Natural killer cell treated with Interleukin-12 subunit alpha and Interleukin-12 subunit beta and Interleukin-15 and Interleukin-18, amount 100 ng/mL, for 72 hours (primary cell): ENCODE results near the gene FOXN4. TPM values are rescaled to one million over a fixed set of nuclear protein-coding genes. Genes with fewer than 3 reads are reported as not detected.

ENCODE experiments used
- ATAC-seq, 2 donors: fragments of 150-1000 bp; cut with Tn5 transposase in 1 of 2; sonication (Bioruptor Pico), chemical (Tn5 transposase) in 1 of 2; 2 replicates each; pipeline ENCODE4 v1.10.0; 2021
- DNase-seq: peaks from one replicate; pipeline ENCODE4 v3.0.0; 2022; ENCODE audit warnings: low spot score
- H3K27ac Mint-ChIP-seq, 2 donors: 1 replicate in 1 of 2; 2 replicates in 1 of 2; pipeline ENCODE4 v1.8.0; 2022; ENCODE audit warnings: mixed read lengths in 2 of 2, mild to moderate bottlenecking in 1 of 2, moderate library complexity in 1 of 2
- H3K27me3 Mint-ChIP-seq, 2 donors: 1 replicate in 1 of 2; 2 replicates in 1 of 2; pipeline ENCODE4 v1.8.0; 2022; ENCODE audit warnings: mixed read lengths in 2 of 2
- H3K36me3 Mint-ChIP-seq: one replicate; pipeline ENCODE4 v1.8.0; 2022; ENCODE audit warnings: mixed read lengths
- H3K4me1 Mint-ChIP-seq, 2 donors: 1 replicate in 1 of 2; 2 replicates in 1 of 2; pipeline ENCODE4 v1.8.0; 2022; ENCODE audit warnings: low read depth in 2 of 2, mixed read lengths in 2 of 2, mild to moderate bottlenecking in 1 of 2
- H3K4me3 Mint-ChIP-seq: one replicate; pipeline ENCODE4 v1.8.0; 2022; ENCODE audit warnings: mixed read lengths
- H3K9me3 Mint-ChIP-seq: 2 replicates; pipeline ENCODE4 v1.8.0; 2022; ENCODE audit warnings: mixed read lengths
- total RNA-seq, 2 donors: library from RNA; stranded (reverse); gene quantifications; one replicate each; pipeline ENCODE4 v1.2.3, GENCODE V29; 2022

FOXN4 gene
- total RNA-seq, 2 donors from 2014 or later = not detected

DNA sequence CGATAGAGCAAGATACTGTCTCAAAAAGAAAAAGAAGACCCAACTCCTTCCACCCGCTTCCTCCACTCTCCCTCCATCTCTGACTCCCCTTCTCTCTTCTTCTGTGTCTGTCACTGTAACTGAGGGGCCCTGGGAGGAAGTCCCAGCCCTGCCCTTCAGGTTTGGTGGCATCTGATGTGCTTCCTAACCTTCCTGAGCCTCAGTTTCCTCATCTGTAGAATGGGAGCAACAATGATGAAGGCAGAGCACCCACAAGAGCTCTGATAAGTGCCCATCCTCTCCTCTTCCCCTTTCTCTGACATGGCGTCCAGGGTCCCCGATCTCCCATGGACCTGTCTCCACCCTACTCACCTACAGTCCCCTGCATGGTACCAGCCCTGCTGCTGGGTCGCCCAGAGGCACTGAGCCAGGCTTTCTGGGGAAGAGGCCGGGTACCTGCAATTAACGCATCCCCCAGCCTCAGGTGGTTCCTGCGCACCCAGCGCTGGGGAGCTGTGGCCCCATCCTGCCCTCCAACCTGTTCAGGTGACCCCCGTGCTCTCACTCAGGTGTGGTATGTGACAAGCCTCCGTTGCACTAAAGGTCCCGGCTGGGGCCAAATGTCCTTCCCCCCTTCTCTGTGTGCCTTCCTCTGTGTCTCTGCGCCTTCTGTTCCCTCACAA, 13.2 kb downstream of the FOXN4 start:
- H3K4me3 Mint-ChIP-seq = no peak overlapping the region
- ATAC-seq (no peak), DNase-seq (no peak)
- H3K36me3 Mint-ChIP-seq = no peaks in the 10 kb centered on the region
- H3K27ac Mint-ChIP-seq = no peak overlapping the region
- no peaks in the 10 kb centered on the region for H3K4me1 Mint-ChIP-seq
- no peaks in the 10 kb centered on the region for H3K9me3 Mint-ChIP-seq
- peaks cover 8 to 12% of the 10 kb centered on the region in 2 donors for H3K27me3 Mint-ChIP-seq

DNA sequence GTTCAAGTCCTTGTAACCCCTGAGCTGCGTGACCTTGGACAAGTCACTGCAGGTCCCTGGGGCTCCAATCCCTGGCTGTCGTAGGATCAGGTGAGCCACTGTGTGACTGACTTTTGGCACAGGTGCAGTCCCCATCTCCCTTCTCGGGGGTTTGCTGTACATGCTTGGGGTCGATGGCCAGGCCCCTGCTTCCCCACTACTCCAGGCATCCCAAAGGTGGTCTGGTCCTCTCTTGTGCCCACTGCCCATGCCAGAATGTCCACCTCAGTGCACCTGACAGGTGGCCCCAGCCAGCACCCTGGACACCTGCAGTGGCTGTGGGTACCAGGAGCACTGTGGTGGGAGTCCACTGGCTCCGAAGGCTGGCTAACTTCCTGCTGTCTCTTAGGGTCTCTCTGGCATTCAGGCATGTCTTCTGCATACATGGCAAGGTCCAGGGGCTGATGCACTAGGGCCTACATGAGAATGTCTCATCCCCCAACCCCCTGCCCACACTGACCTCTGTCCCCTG, 14.7 kb downstream of the FOXN4 start:
- ATAC-seq = no peak
- Mint-ChIP-seq H3K27me3 (peaks cover 17 to 18% of the 10 kb centered on the region in 2 donors), H3K4me3 (no peak overlapping the region), H3K36me3 (no peaks in the 10 kb centered on the region), H3K4me1 (no peaks in the 10 kb centered on the region), H3K9me3 (no peaks in the 10 kb centered on the region), H3K27ac (no peak overlapping the region)
- DNase-seq = no peak

DNA sequence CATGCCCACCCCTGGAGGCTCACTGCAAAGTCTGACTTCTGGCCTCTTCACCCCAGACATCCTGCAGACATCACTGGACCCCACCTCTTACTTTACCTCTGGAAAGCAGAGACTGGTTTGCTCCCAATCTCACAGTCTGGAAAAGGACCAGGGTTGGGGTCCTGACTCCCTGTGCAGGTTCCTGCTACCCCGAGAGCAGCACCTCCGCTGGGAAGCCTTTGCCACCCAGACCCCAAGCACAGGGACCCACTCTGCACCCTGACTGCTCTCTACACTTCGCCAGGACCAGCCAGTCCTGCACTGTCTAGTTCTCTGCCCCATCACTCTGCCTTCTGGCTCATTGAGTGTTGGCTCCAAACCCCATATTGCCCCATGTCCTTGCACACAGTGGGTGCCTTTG, 16.0 kb downstream of the FOXN4 start:
- Mint-ChIP-seq H3K27ac (no peak overlapping the region), H3K27me3 (peaks cover 21 to 23% of the 10 kb centered on the region in 2 donors), H3K9me3 (no peaks in the 10 kb centered on the region), H3K36me3 (no peaks in the 10 kb centered on the region), H3K4me3 (no peak overlapping the region), H3K4me1 (no peaks in the 10 kb centered on the region)
- DNase-seq (no peak), ATAC-seq (no peak)

DNA sequence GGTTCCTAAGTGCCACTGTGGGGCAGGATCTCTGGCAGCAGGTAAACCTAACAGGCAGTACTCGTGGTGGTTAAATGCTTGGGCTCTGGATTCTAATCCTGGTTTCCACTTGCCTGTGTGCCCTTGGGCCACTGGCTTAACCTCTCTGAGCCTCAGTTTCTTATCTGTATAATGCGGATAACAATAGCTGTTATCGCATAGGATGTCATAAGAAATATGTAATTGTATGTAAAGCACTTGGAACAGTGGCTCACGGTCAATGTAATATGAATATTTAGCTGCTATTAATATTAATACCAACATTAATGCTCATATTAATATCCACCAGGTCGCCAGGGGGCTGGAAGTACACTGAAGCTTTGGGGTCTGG, 16.8 kb downstream of the FOXN4 start:
- DNase-seq (peak; percentile 38), ATAC-seq (no peak)
- Mint-ChIP-seq H3K27me3 (peaks cover 21 to 23% of the 10 kb centered on the region in 2 donors), H3K36me3 (no peaks in the 10 kb centered on the region), H3K4me1 (no peaks in the 10 kb centered on the region), H3K4me3 (no peak overlapping the region), H3K27ac (no peak overlapping the region), H3K9me3 (no peaks in the 10 kb centered on the region)

DNA sequence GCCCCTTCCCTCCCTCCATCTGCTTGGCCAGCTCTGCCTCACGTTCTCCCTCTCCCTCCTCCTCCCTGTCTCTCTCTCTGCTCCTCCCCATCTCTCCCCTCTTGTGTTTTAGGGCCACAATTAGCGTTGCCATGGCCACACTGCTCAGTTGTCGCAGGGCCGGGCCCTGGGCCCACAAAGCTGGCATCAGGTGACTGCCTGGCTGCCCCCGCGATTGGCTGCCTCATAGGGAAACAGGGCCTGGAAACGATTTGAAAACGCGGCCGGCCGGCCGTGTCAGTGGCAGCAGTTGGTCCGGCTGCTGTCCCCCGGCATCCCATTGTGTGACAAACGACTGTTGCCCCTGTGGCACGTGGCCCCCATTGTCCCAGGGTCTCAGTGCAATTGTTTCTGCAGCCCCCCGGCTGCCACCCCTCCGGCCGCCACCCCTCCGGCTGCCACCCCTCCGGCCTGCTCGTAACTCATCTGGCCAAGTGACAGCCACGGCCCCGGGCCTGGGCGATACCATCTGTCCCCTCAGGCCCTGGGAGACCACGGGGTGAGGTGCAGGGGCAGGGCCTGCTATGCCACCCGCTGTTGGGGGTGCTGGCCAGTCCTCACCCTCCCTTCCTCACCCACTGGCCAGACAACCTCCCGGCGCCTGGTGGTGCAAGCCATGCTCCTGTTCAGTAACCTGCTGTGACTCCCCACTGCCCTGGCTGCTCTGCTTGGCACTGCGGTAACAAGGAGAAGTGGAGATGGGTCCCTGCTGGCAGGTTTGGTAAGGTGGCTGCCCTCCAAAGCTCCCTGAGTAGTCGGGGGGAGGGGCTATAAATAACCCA, 17.4 kb downstream of the FOXN4 start:
- Mint-ChIP-seq H3K36me3 (no peaks in the 10 kb centered on the region), H3K27me3 (peaks cover 21 to 23% of the 10 kb centered on the region in 2 donors), H3K27ac (no peak overlapping the region), H3K4me1 (no peaks in the 10 kb centered on the region), H3K9me3 (no peaks in the 10 kb centered on the region), H3K4me3 (no peak overlapping the region)
- DNase-seq (peak; percentile 42), ATAC-seq (no peak)

DNA sequence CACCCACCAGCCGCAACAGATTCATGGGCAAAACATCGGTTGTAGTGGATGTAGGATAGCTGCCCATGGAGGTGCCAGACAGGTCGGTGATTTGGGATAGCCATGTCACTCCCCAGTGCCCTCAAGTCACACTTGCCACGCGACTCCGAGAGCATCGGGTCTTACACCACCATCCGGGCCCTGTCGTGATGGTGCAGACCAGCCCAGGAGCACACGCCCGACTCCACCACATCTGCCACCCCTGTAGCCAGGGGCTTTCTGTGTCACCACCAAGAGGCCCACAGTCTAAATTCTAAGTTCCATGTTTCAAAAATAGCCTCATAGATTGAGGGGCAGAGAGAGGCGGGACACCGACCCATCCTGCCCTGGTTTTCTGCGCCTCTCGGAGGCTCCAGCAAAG, 18.0 kb downstream of the FOXN4 start:
- H3K4me1 Mint-ChIP-seq = no peaks in the 10 kb centered on the region
- H3K4me3 Mint-ChIP-seq = no peak overlapping the region
- no peak overlapping the region for H3K27ac Mint-ChIP-seq
- H3K9me3 Mint-ChIP-seq = no peaks in the 10 kb centered on the region
- peak in 1 of 2 donors; percentile 18 for ATAC-seq
- peaks cover 18 to 20% of the 10 kb centered on the region in 2 donors for H3K27me3 Mint-ChIP-seq
- DNase-seq = peak; percentile 3
- no peaks in the 10 kb centered on the region for H3K36me3 Mint-ChIP-seq

DNA sequence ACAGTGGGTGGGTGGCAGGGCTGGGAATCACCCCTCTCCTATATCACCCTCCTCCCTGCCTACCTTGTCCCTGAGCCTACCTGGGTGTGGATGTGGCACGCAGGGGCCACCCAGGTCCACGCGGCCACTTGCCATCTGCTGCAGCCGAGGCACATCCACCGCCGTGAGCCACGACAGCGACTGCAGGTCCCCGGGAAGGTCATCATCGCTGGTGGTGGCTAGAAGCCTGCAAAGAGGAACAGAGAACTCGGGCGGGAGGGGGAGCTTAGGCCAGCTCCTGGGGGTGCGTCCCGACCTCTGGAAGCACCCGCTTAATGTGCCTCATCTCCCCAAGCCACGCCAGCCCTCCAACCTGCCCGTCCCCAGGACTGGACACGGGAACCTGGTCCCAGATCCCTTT, 19.0 kb downstream of the FOXN4 start:
- peaks cover 13 to 20% of the 10 kb centered on the region in 2 donors for H3K27me3 Mint-ChIP-seq
- no peaks in the 10 kb centered on the region for H3K9me3 Mint-ChIP-seq
- no peaks in the 10 kb centered on the region for H3K4me1 Mint-ChIP-seq
- no peaks in the 10 kb centered on the region for H3K36me3 Mint-ChIP-seq
- no peak for ATAC-seq
- H3K27ac Mint-ChIP-seq = no peak overlapping the region
- H3K4me3 Mint-ChIP-seq = no peak overlapping the region
- peak; percentile 37 for DNase-seq

DNA sequence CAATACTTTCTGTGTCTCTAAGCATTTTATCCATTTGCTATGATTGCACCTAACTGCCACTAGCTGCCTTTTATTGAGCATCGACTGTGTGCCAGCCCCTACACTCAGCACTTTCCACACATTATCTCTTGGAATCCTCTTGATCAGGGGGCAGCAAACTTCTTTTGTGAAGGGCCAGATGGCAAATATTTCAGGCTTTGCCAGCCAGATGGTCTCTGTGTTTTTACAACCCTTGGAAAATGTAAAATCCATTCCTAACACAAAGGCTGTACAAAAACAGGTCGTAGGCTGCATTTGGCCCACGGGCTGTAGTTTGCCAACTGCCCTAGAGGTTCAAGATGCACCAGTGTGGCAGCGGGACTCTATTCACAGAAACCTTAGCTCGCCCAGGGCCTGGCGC, 19.5 kb downstream of the FOXN4 start:
- Mint-ChIP-seq H3K36me3 (no peaks in the 10 kb centered on the region), H3K4me1 (no peaks in the 10 kb centered on the region), H3K4me3 (no peak overlapping the region), H3K9me3 (no peaks in the 10 kb centered on the region), H3K27ac (no peak overlapping the region), H3K27me3 (peaks cover 13 to 19% of the 10 kb centered on the region in 2 donors)
- ATAC-seq (no peak), DNase-seq (no peak)

DNA sequence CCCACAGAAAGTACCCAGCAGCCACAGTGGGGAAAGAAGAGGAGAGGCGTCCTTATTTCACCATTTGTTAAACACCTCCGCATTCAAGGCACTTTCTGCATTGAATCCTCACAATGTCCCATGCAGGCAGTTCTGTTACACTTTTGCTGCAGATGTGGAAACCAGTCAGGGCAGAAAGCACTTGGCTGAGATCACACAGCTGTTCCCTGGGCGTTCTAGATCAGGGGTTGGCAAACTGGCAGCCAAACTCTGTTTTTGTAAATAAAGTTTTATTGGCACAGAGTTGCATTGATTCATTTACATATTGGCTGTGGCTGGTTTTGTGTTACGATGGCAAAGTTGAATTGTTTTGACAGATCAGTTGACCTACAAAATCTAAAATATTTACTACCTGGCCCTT, 20.1 kb downstream of the FOXN4 start:
- Mint-ChIP-seq H3K4me1 (no peaks in the 10 kb centered on the region), H3K4me3 (no peak overlapping the region), H3K27me3 (peaks cover 13 to 17% of the 10 kb centered on the region in 2 donors), H3K9me3 (no peaks in the 10 kb centered on the region), H3K36me3 (no peaks in the 10 kb centered on the region), H3K27ac (no peak overlapping the region)
- DNase-seq (peak; percentile 34), ATAC-seq (no peak)

DNA sequence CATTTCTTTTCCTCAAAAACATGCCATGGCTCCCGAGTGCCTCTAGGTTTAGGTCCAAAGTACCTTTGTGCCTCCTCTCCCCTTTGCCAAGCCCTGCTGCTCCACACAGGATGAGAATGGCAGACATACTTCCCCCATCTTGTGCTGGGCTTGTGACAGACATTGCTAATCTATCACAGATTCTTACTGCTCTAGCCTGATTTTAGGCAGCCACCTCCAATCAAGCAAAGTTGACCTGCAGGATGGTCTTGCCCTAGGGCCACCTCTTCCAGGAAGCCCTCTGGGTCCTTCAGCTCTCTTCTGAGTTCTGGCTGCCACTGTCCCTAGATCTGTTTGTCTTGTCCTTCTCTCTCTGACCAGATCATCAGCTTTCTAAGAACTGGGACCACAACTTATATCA, 20.5 kb downstream of the FOXN4 start:
- Mint-ChIP-seq H3K4me3 (no peak overlapping the region), H3K4me1 (no peaks in the 10 kb centered on the region), H3K27me3 (peaks cover 13 to 17% of the 10 kb centered on the region in 2 donors), H3K36me3 (no peaks in the 10 kb centered on the region), H3K27ac (no peak overlapping the region), H3K9me3 (no peaks in the 10 kb centered on the region)
- peak; percentile 16 for DNase-seq
- no peak for ATAC-seq

DNA sequence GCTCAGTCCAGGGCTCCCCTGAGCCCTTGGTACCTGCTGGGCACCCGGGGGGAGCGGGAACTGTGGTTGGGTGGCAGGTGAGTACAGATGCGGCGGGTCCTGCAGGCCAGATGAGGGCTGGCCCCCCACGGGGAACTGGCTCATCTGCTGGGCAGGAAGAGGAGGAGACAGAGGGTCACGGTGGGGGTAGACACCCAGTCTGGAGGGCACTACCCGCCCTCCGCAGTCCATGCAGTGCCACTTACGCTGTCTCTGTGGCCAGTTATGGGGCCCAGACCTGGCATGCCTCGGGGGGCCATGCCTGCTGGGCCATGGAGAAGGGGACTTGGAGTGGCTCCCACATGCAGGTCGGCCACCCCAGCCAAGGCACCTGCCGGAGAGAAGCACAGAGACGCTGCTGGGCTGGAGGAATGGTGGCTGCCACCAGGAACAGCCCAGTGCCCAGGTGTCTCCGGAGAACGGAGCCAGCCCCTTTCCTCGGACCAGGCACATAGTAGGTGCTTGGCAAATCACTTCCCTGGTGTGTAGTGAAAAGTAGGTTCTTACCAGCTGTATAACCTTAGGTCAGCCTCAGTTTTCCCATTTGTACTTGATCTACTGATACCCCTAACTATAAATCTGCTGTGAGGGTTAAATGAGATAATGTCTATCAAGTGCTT, 21.1 kb downstream of the FOXN4 start:
- no peaks in the 10 kb centered on the region for H3K36me3 Mint-ChIP-seq
- H3K9me3 Mint-ChIP-seq = no peaks in the 10 kb centered on the region
- H3K27ac Mint-ChIP-seq = no peak overlapping the region
- DNase-seq (peak; percentile 54), ATAC-seq (no peak)
- H3K4me1 Mint-ChIP-seq = no peaks in the 10 kb centered on the region
- no peak overlapping the region for H3K4me3 Mint-ChIP-seq
- peaks cover 13 to 14% of the 10 kb centered on the region in 2 donors for H3K27me3 Mint-ChIP-seq

DNA sequence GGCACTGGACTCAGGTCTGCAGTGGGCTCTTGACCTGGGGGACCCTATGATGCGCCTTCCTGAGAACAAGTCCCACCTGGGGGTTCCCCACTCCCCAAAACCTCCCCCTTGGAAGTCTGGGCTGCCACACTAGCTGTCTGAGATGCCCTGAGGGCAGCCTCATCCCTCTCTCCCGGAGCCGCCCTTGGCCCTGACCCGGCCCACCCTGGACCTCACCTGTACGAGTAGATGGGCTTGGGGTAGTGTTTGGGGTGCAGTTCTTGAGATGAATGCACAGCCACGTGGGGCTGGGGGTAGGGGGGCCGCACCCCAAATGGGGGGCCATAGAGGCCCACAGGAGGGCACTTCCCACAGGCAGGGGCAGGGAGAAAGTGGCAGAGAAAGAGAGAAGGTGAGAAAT, 21.9 kb downstream of the FOXN4 start:
- no peak overlapping the region for H3K4me3 Mint-ChIP-seq
- DNase-seq (peak; percentile 22), ATAC-seq (no peak)
- peaks cover 13 to 14% of the 10 kb centered on the region in 2 donors for H3K27me3 Mint-ChIP-seq
- no peaks in the 10 kb centered on the region for H3K36me3 Mint-ChIP-seq
- no peaks in the 10 kb centered on the region for H3K4me1 Mint-ChIP-seq
- no peaks in the 10 kb centered on the region for H3K9me3 Mint-ChIP-seq
- no peak overlapping the region for H3K27ac Mint-ChIP-seq

DNA sequence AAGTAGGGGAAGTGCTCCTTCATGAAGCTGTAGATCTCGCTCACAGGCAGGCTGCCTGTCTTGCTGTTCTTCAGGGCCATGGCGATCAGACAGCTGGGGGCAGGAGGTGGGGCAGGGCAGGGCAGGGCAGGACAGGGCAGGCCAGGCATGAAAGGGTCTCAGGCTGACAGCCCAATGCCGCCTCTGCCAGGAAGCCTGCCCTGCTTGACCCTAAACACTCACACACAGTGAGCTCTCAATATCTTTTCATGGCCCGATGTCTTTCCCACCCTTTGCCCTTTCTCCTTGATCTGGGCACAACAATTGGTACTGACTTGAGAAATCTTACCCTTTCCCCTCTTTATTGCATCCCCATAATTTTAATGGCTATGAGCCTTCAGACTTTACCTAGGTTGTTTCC, 22.4 kb downstream of the FOXN4 start:
- DNase-seq (peak; percentile 10), ATAC-seq (no peak)
- H3K36me3 Mint-ChIP-seq = no peaks in the 10 kb centered on the region
- H3K4me1 Mint-ChIP-seq = no peaks in the 10 kb centered on the region
- no peak overlapping the region for H3K27ac Mint-ChIP-seq
- peaks cover 13 to 14% of the 10 kb centered on the region in 2 donors for H3K27me3 Mint-ChIP-seq
- H3K4me3 Mint-ChIP-seq = no peak overlapping the region
- no peaks in the 10 kb centered on the region for H3K9me3 Mint-ChIP-seq

DNA sequence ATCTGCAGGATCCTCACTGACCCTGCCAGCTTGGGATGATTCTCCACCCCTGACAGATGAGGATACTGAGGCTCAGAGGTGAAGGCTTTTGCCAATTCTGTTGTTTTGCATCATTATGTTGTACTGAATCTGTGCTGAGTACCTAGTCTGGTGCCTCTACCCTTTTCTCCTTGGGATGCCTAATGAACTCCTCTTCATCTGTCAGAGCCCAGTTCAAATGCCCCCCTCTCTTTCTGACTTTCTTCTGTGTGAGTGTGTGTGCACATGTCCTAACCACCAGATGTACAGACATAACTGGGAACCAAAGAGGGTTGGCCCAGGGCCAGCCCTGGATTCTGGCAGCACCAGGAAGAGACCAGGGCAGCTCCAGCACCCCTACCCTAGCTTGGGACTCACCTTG, 22.8 kb downstream of the FOXN4 start:
- no peak overlapping the region for H3K27ac Mint-ChIP-seq
- H3K27me3 Mint-ChIP-seq = peaks cover 11 to 13% of the 10 kb centered on the region in 2 donors
- DNase-seq (no peak), ATAC-seq (no peak)
- H3K4me1 Mint-ChIP-seq = no peaks in the 10 kb centered on the region
- H3K9me3 Mint-ChIP-seq = no peaks in the 10 kb centered on the region
- H3K36me3 Mint-ChIP-seq = no peaks in the 10 kb centered on the region
- H3K4me3 Mint-ChIP-seq = no peak overlapping the region
